Renal cortical epithelial cell (primary cell): Measurements from ENCODE around the gene KLK10. TPM values are rescaled to one million over a fixed set of nuclear protein-coding genes. Genes with fewer than 3 reads are reported as not detected.

Experiments
- DNase-seq: peaks from one replicate; pipeline ENCODE4 v3.0.0-alpha.2; 2011; ENCODE audit warnings: low read depth
- total RNA-seq: library from RNA; depleted of rRNA; stranded (reverse); fragments of >200 nt; gene quantifications from 2 replicates; pipeline ENCODE4 v1.2.3, GENCODE V29; 2014

KLK10 gene
- total RNA-seq, 1 donor from 2014 or later: 0.60 TPM

GRCh38 chr19:51026554-51026831, 7.0 kb upstream of the KLK10 start, which contains the start of gene KLK11:
Gene KLK11 (minus strand): TSS chr19:51026616. CDS start chr19:51025631, 985 bp downstream.
- no peak for DNase-seq

DNA sequence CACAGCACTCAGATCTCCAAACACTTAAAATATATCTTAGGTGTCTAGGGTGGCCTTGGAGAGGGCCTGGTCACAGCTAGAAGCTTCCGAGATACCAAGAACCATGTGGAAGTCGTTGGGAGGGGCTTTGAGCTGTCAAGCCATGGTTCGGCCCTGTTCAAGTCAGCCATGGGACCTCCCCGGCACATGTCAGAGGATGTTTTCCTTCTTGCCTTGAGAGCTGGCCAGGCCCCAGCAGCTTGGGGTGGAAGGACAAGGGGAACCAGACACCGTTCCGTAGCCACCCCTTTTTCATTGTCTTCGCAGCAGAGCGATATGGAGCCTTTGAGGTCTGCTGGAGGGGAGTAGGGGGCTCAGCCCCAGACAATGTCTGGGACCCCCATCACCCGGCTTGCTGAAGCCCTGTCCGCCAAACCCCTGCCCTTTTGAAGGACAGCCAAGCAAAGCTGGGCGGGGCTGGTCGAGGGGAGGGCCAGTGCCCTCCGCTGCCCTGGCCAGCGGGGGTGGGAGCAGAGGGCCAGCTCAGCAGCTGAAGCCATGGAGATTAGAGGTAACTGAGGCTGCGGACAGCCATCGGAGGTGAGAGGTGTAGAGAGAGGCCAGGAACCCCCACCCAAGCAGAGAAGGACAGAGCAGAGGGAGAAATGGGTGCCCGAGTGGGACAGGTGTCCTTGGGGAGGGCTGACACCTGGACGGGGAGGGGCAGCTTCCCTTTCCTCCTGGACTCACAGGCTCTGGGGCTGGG, 6.5 kb upstream of the KLK10 start:
- no peak for DNase-seq

DNA sequence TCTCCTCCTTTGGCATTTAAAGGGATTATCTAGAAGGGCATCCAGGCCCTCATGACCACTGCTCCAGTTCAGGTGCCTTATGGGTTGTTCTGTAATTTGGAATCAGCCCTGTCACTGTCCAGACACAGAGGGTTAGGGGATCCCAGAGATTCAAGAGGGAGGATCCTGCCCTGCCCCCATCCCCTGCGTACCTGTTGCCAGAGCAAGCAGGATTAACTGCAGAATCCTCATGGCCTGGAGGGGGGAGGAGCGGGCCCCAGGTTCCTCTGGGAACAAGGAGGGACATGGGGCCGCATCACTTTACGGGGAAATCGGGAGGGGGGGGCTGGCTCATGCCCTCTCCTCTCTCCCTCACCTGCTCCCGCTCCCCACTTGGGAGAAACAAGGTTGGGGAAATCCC, 5.9 kb upstream of the KLK10 start:
- DNase-seq: no peak

DNA sequence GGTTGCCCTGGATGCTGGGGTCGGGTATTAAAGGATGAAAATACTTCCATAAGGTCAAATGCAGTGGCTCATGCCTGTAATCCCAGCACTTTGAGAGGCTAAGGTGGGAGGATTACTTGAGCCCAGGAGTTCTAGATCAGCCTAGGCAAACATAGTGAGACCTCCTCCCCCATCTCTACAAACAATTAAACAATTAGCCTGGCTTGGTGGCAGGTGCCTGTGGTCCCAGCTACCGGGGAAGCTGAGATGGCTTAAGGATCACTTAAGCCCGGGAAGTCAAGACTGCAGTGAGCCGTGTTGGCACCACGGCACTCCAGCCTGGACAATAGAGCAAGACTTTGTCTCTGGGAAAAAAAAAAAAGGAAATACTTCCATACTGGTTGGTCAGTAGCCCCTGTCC, 5.4 kb upstream of the KLK10 start:
- DNase-seq: no peak

DNA sequence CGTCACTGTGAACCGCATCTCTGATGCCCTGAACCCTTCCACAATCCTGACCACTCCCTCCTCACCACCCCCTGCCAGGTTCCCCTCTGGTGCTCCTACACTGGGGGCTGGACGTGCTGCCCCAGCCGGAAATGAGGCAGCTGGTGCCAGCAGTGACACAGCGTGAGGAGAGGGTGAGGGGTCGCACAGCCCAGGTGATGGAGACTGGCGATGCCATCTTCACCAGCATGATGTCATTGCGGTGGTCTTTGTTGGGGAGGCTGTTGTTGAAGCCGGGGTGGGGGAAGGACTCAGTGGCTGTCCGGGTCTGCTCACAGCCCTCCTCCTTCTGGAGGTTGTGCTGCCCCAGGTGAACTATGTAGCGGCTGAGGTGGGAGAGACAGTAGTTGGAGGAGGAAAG, 4.4 kb upstream of the KLK10 start:
- no peak for DNase-seq

- DNase-seq: no peak
These were observed 3.0 kb upstream of the KLK10 start for GRCh38 chr19:51022526-51022925.

DNA sequence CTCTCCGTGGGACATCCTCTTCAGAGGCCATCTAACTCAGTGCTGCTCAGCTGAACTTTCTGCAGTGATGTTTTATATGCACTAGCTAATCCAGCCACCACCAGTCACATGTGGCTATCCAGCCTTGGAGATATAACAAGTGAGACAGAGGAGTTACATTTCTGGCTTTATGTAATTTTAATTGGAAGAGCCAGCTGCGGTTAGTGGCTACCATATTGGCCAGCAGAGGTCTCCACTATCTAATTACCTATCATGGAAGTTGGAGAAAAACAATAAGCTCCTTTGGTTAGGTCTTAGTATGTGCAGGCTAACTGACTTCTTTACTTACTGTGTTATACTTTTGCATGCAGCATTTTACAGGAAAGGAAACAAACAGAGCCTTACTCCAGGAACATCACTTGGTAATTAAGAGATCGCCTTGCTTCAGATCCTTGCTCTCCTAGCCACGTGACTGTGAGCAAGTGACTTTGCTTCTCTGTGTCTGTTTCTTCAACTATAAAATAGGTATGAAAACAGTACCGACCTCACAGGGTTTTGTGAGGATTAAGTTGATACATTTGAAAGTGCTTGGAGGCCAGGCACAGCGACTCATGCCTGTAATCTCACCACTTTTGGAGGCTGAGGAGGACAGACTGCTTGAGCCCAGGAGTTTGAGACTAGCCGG, 1.6 kb upstream of the KLK10 start:
- DNase-seq: peak; percentile 51

GRCh38 chr19:51018745-51019543, 565 bp downstream of the KLK10 start:
- peak; percentile 5 for DNase-seq

- no peak for DNase-seq
These were observed 2.5 kb downstream of the KLK10 start for GRCh38 chr19:51016798-51017683.

- no peak for DNase-seq
These were observed 3.7 kb downstream of the KLK10 start for GRCh38 chr19:51015691-51016267.

DNA sequence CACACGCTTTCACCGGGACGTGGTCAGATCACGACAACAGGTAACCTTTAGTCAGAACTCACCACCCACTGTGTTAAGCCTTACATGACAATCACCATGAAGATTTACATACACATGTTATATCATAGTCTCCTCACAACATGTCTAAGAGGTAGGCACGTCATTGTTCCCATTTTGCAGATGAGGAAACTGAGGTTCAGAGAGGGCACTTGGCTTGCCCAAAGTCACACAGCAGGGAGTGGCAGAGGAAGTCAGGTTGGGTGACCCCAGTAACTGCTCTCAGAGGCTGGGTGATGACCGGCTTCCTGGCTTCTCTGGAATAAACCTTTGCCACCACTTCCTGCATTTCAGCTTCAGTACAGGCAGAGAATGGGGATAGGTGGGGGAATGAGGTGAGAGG, 5.3 kb downstream of the KLK10 start:
- DNase-seq: no peak

DNA sequence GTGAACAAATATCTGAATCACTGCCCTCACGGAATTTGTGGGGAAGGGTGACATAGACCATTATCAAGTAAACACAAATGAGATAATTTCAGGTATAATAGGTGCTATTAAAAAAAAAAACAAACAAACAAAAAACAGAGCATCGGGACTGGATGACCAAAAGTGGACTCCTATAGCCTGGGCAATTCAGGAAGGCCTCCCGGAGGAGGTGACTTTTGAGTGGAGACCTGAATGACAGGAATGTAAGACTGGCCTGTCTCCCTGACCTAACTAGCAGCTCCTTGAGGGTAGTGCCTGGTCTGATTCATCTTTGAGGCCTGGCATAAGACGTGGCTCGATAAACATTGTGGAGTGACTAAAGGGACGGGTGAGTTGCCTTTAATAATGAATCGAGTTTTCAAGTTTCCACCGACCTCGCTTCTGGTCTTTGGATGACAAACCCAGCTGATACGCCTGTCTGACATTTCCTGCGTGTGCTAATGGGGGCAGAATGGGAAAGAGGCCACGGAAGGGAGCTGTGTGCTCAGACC, 6.8 kb downstream of the KLK10 start:
- DNase-seq: no peak

DNA sequence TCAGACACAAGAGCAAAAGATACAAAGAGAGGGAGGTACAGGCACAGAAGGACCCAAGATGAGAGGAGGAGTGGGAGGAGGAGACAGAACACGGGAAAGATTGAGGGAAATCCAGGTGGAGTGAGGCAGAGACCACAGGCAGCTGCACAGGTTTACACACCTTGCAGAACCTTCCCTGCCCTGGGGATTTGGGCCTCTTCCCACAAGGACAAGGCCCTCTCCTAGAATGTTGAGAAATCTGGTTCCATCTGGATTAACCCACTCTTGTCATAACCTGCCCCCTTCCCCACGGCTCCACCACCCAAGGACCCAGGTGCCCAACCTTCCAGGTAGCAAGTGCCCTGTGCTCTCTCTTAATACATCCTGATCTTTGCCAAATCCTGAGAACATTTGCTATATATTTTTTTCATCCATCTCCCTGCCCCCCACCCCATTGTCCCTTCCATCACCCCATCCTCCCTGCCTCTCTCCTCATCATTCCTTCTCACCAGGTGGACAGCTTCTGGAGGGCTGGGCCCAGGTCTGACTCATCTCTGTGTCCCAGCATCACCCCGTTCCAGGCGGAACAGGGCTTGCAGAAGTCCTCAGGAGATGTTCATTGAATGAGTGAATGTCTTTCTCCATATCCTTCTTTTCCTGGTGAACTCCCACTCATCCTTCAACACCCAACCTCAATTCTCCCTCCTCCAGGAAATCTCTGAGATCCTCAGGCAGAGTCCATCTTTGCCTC, 9.3 kb downstream of the KLK10 start:
- no peak for DNase-seq

DNA sequence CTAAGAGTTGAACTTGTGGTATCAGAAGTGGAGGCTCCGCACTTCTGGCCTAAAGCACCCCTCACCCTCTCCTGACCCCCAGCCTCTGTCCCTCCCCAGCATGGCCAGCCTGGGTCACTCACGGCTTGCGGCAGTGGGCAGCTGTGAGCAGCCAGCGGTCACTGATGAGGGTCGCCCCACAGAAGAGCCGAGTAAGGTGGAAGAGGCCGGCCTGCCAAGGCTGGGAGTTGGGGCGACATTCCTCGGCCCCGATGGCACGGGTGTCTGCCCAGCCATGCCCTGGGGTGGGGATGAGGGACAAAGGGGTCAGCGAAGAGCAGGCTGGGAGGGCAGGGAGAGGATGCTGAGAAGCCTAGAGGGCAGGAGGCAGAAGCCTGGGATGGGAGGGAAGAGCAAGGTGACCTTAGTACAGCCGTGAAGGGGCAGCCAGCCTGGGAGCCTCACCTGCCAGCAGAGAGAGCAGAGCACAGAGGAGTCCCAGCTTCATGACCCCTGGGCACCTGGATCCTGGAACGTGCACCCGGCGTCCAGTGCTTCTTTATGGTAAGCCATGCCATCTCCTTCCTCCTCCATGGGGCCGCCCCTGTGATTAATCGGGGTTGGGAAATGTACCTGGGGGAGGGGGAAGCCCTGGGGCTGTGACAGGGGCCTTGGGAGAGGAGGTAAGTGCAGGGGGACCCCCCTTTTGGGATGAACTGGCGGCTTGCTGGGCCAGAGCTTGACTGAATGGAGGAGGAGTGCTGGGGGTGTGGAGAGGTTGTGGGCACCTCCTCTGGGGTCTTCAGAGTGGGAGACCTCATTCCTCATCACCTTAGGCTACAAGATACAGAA, 10.2 kb downstream of the KLK10 start:
- no peak for DNase-seq

- no peak for DNase-seq
These were observed 12.0 kb downstream of the KLK10 start for GRCh38 chr19:51007488-51007887.

DNA sequence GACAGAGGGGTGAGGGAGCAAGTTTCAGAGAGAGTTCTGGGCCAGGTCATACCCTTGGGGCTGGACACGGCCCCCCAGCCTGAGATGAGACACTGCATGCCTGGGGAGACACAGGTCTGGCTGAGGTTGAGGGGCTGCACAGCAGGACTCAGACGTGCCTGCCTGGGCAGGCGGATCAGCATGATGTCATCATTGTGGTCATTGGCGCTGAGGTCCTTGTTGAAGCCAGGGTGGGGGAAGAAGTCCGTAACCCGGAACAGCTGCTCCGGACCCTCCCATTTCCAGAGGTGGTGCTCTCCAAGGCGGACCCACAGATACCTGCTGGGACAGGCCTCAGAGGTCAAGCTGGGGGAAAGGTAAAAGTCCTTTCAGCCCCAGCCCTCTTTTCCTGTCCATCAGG, 13.1 kb downstream of the KLK10 start:
- DNase-seq: no peak

DNA sequence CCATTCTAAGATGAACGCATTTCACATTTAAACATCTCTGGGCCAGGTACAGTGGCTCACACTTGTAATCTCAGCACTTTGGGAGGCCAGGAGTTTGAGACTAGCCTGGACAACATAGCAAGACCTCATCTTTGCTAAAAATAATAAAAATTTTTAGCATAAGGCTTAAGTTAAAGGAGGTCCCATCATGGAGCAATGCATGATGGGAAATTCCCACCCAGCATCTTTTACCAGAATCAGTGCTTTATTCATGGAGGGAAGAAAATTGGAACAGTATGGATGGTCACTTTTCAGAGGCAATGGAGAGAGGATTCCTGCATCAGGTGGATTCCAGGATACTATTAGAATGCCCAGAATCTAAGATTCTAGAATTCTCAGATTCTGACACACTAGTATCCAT, 14.3 kb downstream of the KLK10 start:
- no peak for DNase-seq

DNA sequence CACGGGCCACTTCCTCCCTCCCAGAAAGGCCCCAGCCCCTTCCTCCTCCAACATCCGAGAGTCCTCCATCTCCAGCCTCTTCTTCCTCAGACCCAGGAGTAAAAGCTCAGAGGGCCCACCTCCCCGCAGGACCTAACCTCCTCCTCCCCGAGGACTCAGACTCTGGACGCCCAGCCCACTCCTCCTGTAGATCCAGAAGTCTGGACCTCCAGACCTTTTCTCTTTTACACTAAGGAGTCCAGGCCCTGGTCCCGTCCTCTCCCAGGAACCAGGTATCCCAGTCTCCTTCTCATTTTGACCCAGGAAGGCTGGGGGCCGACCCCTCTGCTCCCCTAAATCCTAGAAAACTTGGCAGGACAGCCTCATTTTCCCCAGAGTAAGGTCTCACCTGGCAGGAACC, 16.2 kb downstream of the KLK10 start:
- DNase-seq: no peak

DNA sequence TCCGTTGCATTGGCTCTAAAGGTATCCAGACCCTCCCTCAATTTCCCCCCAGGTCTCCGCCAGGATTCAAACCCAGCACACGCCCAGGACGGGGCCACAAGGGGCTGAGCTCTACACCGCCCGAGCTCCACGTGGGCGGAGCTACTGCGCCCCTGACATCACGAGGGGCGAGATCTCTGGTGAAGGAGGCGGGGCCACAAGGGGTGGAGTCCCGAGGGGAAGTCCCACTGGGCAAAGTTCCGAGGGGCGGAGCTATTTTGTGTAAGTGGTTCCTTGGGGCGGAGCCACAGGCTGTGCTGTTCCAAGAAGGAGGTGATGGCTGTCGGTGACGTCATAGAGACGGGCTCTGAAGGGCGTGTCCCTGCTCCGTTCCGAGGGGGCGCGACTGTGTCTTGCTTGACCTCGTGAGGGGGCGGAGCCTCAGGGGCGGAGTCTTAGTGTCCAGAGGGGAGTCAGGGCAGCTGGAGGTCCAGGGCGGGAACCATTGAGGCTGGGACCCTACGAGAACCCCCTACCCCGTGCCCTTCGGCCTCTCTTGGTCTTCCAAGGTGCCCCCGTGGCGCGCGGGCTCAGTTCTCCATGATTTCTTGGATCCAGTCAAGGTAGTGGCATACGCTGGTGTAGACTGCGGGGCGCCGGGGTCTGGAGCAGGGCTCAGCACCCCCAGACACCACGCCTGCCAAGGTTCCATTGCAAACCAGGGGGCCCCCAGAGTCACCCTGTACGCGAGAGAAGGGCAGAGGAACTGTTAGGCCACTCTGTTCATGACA, 16.8 kb downstream of the KLK10 start:
- DNase-seq: peak; percentile 7
